Esophagus mucosa (tissue), 1 donor: ENCODE measurements around the gene CDRT4. TPM values are rescaled to one million over a fixed set of nuclear protein-coding genes. Genes with fewer than 3 reads are reported as not detected.

Experiments
- ATAC-seq: fragments of 200-7000 bp; cut with Tn5 transposase; one replicate; pipeline ENCODE4 v1.9.1; 2020
- total RNA-seq: library from RNA; stranded (reverse); gene quantifications from one replicate; pipeline ENCODE4 v1.2.4, GENCODE V29; 2023
- donor health status: DM: yes; HTN: yes; CAD: no.

CDRT4 gene
- total RNA-seq, 1 donor from 2014 or later, result 4.7 TPM

- no peak for ATAC-seq
These were observed 36.2 kb downstream of the CDRT4 start for GRCh38 chr17:15431196-15431595.

- ATAC-seq, result no peak
These were observed 42.9 kb downstream of the CDRT4 start for GRCh38 chr17:15424521-15424920.

- no peak for ATAC-seq
These were observed 44.9 kb downstream of the CDRT4 start for GRCh38 chr17:15422392-15422965.

GRCh38 chr17:15418781-15419180 is 48.6 kb downstream of the CDRT4 start:
- no peak for ATAC-seq

GRCh38 chr17:15414532-15415306 is 52.7 kb downstream of the CDRT4 start:
- ATAC-seq, result no peak

- ATAC-seq, result no peak
These were observed 54.2 kb downstream of the CDRT4 start for GRCh38 chr17:15413101-15413771.

GRCh38 chr17:15412606-15413005 is 54.8 kb downstream of the CDRT4 start:
- ATAC-seq, result no peak

- no peak for ATAC-seq
These were observed 55.8 kb downstream of the CDRT4 start for GRCh38 chr17:15411384-15412198.

- peak; percentile 69 for ATAC-seq
These were observed 57.6 kb downstream of the CDRT4 start for GRCh38 chr17:15409721-15410250.

- ATAC-seq, result no peak
These were observed 58.6 kb downstream of the CDRT4 start for GRCh38 chr17:15408803-15409202.

GRCh38 chr17:15406081-15406480 is 61.3 kb downstream of the CDRT4 start:
- no peak for ATAC-seq

GRCh38 chr17:15405058-15405415 is 62.4 kb downstream of the CDRT4 start:
- no peak for ATAC-seq

- ATAC-seq, result no peak
These were observed 63.0 kb downstream of the CDRT4 start for GRCh38 chr17:15404106-15405057.

GRCh38 chr17:15403276-15403939 is 64.0 kb downstream of the CDRT4 start:
- no peak for ATAC-seq

GRCh38 chr17:15399443-15399842 is 68.0 kb downstream of the CDRT4 start:
- ATAC-seq, result no peak

GRCh38 chr17:15398736-15399331 is 68.6 kb downstream of the CDRT4 start:
- ATAC-seq, result peak; percentile 60

- ATAC-seq, result peak; percentile 31
These were observed 69.1 kb downstream of the CDRT4 start for GRCh38 chr17:15398291-15398690.

GRCh38 chr17:15397620-15398019 is 69.8 kb downstream of the CDRT4 start:
- no peak for ATAC-seq

GRCh38 chr17:15395091-15395490 is 72.3 kb downstream of the CDRT4 start:
- no peak for ATAC-seq

GRCh38 chr17:15393414-15393813 is 74.0 kb downstream of the CDRT4 start:
- ATAC-seq, result peak; percentile 67
